Anterior cingulate cortex (tissue), 58 donors: ENCODE data around the gene MCCC1.
"Not testable (repeated sequence)": the region's sequence is repeated elsewhere in the genome, so short reads cannot be mapped to it uniquely, and the experiment has no call there.

Source experiments
- DNase-seq, 58 donors: peaks; one replicate each; lab custom pipeline; 2025; lab: John Stamatoyannopoulos, UW

The MCCC1 gene

GRCh38 chr3:183106635-183107034 is 7.3 kb upstream of the MCCC1 start:
- no peak for DNase-seq

GRCh38 chr3:183103950-183104349 is 4.7 kb upstream of the MCCC1 start:
- DNase-seq: not testable (repeated sequence)

GRCh38 chr3:183101040-183101439 is 1.7 kb upstream of the MCCC1 start:
- DNase-seq: not testable (repeated sequence)

GRCh38 chr3:183100376-183100775 is 1.1 kb upstream of the MCCC1 start:
- no peak for DNase-seq

GRCh38 chr3:183099838-183100204 is 525 bp upstream of the MCCC1 start:
- no peak for DNase-seq

GRCh38 chr3:183098536-183099025 is 715 bp downstream of the MCCC1 start:
- peak in 2 of 58 donors; percentile 39 to 54 for DNase-seq

GRCh38 chr3:183094711-183095110 is 4.6 kb downstream of the MCCC1 start:
- no peak for DNase-seq

GRCh38 chr3:183092256-183092655 is 7.0 kb downstream of the MCCC1 start:
- DNase-seq: no peak

- no peak for DNase-seq
These were observed 12.1 kb downstream of the MCCC1 start for GRCh38 chr3:183087184-183087583.

GRCh38 chr3:183085634-183086390 is 13.5 kb downstream of the MCCC1 start:
- DNase-seq: no peak

GRCh38 chr3:183082355-183082915 is 16.9 kb downstream of the MCCC1 start:
- DNase-seq: no peak

- DNase-seq: no peak
These were observed 17.7 kb downstream of the MCCC1 start for GRCh38 chr3:183081459-183082183.

- no peak for DNase-seq
These were observed 18.7 kb downstream of the MCCC1 start for GRCh38 chr3:183080628-183081027.

GRCh38 chr3:183074881-183075280 is 24.4 kb downstream of the MCCC1 start:
- DNase-seq: no peak

GRCh38 chr3:183074261-183074660 is 25.0 kb downstream of the MCCC1 start:
- no peak for DNase-seq

GRCh38 chr3:183073839-183074238 is 25.5 kb downstream of the MCCC1 start:
- peak in 9 of 58 donors; percentile 3 to 41 (median 9) for DNase-seq

- DNase-seq: no peak
These were observed 28.4 kb downstream of the MCCC1 start for GRCh38 chr3:183070892-183071291.

- DNase-seq: no peak
These were observed 30.2 kb downstream of the MCCC1 start for GRCh38 chr3:183069086-183069485.

- not testable (repeated sequence) for DNase-seq
These were observed 32.4 kb downstream of the MCCC1 start for GRCh38 chr3:183066891-183067290.

- no peak for DNase-seq
These were observed 34.8 kb downstream of the MCCC1 start for GRCh38 chr3:183064475-183064874.

- DNase-seq: no peak
These were observed 37.7 kb downstream of the MCCC1 start for GRCh38 chr3:183061391-183062172.
